Subcutaneous adipose tissue (tissue), 4 donors: ENCODE measurements around the gene COL25A1. TPM values are rescaled to one million over a fixed set of nuclear protein-coding genes. Genes with fewer than 3 reads are reported as not detected.

Source experiments
- CTCF ChIP-seq: fragments of 450-650 bp; IDR thresholded peaks from one replicate; pipeline ENCODE4 v1.5.1; 2016; ENCODE audit warnings: low read depth, mild to moderate bottlenecking, control low read depth, antibody characterized with exemption, moderate library complexity
- total RNA-seq, 4 donors: library from RNA; depleted of rRNA; stranded (reverse); fragments of >200 nt; gene quantifications; one replicate each; pipeline ENCODE4 v1.1.0, GENCODE V29; 2016

Gene COL25A1
- total RNA-seq, 4 donors from 2014 or later = 4.9 to 12.9 (median 10.1) TPM

GRCh38 chr4:108840426-108840975 lies 462.0 kb downstream of the COL25A1 start:
- no peak for TF ChIP-seq CTCF

GRCh38 chr4:108839333-108839732 lies 463.1 kb downstream of the COL25A1 start:
- no peak for TF ChIP-seq CTCF

GRCh38 chr4:108838451-108838850 lies 464.0 kb downstream of the COL25A1 start:
- no peak for TF ChIP-seq CTCF

GRCh38 chr4:108834835-108835384 lies 467.5 kb downstream of the COL25A1 start:
- TF ChIP-seq CTCF = no peak

GRCh38 chr4:108834166-108834834 lies 468.2 kb downstream of the COL25A1 start:
- no peak for TF ChIP-seq CTCF

- TF ChIP-seq CTCF = no peak
Measured at GRCh38 chr4:108833046-108833445, 469.4 kb downstream of the COL25A1 start.

GRCh38 chr4:108831886-108832285 lies 470.6 kb downstream of the COL25A1 start:
- no peak for TF ChIP-seq CTCF
